Immature natural killer cell (primary cell): ENCODE data around the gene FAM111A. TPM values are rescaled to one million over a fixed set of nuclear protein-coding genes. Genes with fewer than 3 reads are reported as not detected.

Source experiments
- DNase-seq, 3 donors: peaks; one replicate each; pipeline ENCODE4 v3.0.0; 2022; ENCODE audit warnings: mixed read lengths in 1 of 3
- H3K27ac Mint-ChIP-seq, 6 donors: one replicate each; pipeline ENCODE4 v1.8.0; 2020; ENCODE audit warnings: mixed read lengths in 6 of 6, mild to moderate bottlenecking in 5 of 6, inconsistent platforms in 4 of 6, moderate library complexity in 3 of 6
- H3K27me3 Mint-ChIP-seq, 3 donors: one replicate each; pipeline ENCODE4 v1.8.0; 2020 to 2021; ENCODE audit warnings: low read depth in 3 of 3, mild to moderate bottlenecking in 3 of 3, mixed read lengths in 3 of 3, moderate library complexity in 3 of 3, inconsistent platforms in 1 of 3
- H3K36me3 Mint-ChIP-seq, 3 donors: one replicate each; pipeline ENCODE4 v1.8.0; 2020; ENCODE audit warnings: mixed read lengths in 3 of 3, inconsistent platforms in 2 of 3, mild to moderate bottlenecking in 2 of 3
- H3K4me1 Mint-ChIP-seq, 2 donors: one replicate each; pipeline ENCODE4 v1.8.0; 2020; ENCODE audit warnings: inconsistent platforms in 2 of 2, mild to moderate bottlenecking in 2 of 2, mixed read lengths in 2 of 2, moderate library complexity in 1 of 2
- H3K4me3 Mint-ChIP-seq, 5 donors: one replicate each; pipeline ENCODE4 v1.8.0; 2020; ENCODE audit warnings: mild to moderate bottlenecking in 5 of 5, mixed read lengths in 5 of 5, inconsistent platforms in 3 of 5, moderate library complexity in 3 of 5
- H3K9me3 Mint-ChIP-seq, 6 donors: one replicate each; pipeline ENCODE4 v1.8.0; 2020; ENCODE audit warnings: mild to moderate bottlenecking in 6 of 6, mixed read lengths in 6 of 6, inconsistent platforms in 4 of 6, moderate library complexity in 3 of 6
- polyA plus RNA-seq, 3 donors: library from polyadenylated mRNA; unstranded; fragments of 300-500 nt; fragmentation: Illumina TruSeq; gene quantifications; one replicate each; pipeline ENCODE4 v1.2.3, GENCODE V29; 2021

FAM111A gene
- polyA plus RNA-seq, 3 donors from 2014 or later: 28.6 to 41.8 (median 31.2) TPM

DNA sequence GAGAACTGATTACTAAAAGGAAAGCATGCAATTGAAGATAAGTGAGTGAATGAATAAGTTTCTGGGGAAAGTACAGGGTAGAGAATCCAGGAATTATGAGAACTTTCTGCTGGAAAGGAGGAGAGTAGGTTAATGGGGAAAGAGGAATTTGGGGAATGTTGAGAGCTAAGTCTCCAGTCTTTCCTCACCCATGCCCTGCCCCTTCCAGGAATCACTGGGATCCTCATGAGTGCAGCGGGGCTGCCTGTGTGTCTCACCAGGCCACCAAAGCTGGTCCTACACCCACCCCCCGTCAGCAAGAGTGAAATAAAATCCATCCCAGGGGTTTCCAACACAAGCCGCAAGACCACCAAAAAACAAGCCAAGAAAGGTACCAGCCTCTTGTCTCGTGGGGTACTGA lies 46.3 kb downstream of the FAM111A start:
- H3K27ac Mint-ChIP-seq: no peak overlapping the region
- no peaks in the 10 kb centered on the region for H3K4me1 Mint-ChIP-seq
- no peak for DNase-seq
- no peaks in the 10 kb centered on the region for H3K36me3 Mint-ChIP-seq
- no peaks in the 10 kb centered on the region for H3K9me3 Mint-ChIP-seq
- H3K4me3 Mint-ChIP-seq: no peak overlapping the region
- peaks cover 0 to 9% (median 0%) of the 10 kb centered on the region in 3 donors for H3K27me3 Mint-ChIP-seq

DNA sequence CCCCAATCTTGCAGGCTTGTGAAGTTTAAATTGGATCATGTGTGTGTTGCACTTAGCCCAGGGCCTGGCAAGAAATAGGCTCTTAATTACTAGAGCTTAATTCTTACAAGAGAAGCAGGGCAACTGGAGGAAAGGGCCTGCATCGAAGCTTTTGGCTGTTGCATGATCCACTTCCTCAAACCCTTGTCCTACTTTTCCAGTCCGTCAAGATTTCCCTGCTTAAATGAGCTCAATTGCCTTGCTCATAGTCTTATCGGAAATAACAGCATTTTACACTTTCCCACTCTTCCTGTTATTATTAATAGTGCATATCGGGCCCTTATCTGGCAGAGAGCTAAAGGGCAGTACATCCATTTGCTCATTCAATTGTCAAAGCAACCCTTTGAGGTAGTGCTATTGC lies 47.3 kb downstream of the FAM111A start:
- DNase-seq: no peak
- peaks cover 0 to 11% (median 1%) of the 10 kb centered on the region in 3 donors for H3K27me3 Mint-ChIP-seq
- H3K4me1 Mint-ChIP-seq: no peaks in the 10 kb centered on the region
- no peak overlapping the region for H3K4me3 Mint-ChIP-seq
- no peaks in the 10 kb centered on the region for H3K36me3 Mint-ChIP-seq
- H3K9me3 Mint-ChIP-seq: no peaks in the 10 kb centered on the region
- no peak overlapping the region for H3K27ac Mint-ChIP-seq

- no peak for DNase-seq
- H3K9me3 Mint-ChIP-seq: no peaks in the 10 kb centered on the region
- H3K27me3 Mint-ChIP-seq: peaks cover 0 to 9% (median 1%) of the 10 kb centered on the region in 3 donors
- H3K4me1 Mint-ChIP-seq: no peaks in the 10 kb centered on the region
- no peaks in the 10 kb centered on the region for H3K36me3 Mint-ChIP-seq
- no peak overlapping the region for H3K27ac Mint-ChIP-seq
- H3K4me3 Mint-ChIP-seq: no peak overlapping the region
Measured at GRCh38 chr11:59191095-59191494, 48.4 kb downstream of the FAM111A start.

DNA sequence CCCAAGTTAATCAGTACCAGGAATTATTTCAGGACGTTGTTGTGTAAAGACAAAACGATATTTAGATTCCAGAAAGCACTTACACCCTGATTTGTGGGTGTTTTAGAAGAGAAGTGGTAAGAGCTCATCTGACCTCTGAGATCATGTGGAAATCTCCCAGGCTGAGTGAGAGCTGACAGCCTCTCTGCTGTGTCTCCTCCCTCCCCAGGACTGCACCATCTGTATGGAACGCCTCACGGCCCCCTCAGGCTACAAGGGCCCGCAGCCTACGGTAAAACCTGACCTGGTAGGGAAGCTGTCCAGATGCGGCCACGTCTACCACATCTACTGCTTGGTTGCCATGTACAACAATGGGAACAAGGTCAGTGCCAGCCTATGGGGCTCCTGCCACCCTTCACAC lies 49.2 kb downstream of the FAM111A start:
- Mint-ChIP-seq H3K4me3 (no peak overlapping the region), H3K4me1 (no peaks in the 10 kb centered on the region), H3K27ac (no peak overlapping the region), H3K36me3 (no peaks in the 10 kb centered on the region), H3K27me3 (peaks cover 0 to 9% (median 1%) of the 10 kb centered on the region in 3 donors), H3K9me3 (no peaks in the 10 kb centered on the region)
- no peak for DNase-seq

GRCh38 chr11:59192446-59193020 lies 49.9 kb downstream of the FAM111A start:
- no peaks in the 10 kb centered on the region for H3K36me3 Mint-ChIP-seq
- peaks cover 0 to 9% (median 4%) of the 10 kb centered on the region in 3 donors for H3K27me3 Mint-ChIP-seq
- no peak overlapping the region for H3K27ac Mint-ChIP-seq
- H3K4me1 Mint-ChIP-seq: no peaks in the 10 kb centered on the region
- no peak for DNase-seq
- no peaks in the 10 kb centered on the region for H3K9me3 Mint-ChIP-seq
- no peak overlapping the region for H3K4me3 Mint-ChIP-seq

DNA sequence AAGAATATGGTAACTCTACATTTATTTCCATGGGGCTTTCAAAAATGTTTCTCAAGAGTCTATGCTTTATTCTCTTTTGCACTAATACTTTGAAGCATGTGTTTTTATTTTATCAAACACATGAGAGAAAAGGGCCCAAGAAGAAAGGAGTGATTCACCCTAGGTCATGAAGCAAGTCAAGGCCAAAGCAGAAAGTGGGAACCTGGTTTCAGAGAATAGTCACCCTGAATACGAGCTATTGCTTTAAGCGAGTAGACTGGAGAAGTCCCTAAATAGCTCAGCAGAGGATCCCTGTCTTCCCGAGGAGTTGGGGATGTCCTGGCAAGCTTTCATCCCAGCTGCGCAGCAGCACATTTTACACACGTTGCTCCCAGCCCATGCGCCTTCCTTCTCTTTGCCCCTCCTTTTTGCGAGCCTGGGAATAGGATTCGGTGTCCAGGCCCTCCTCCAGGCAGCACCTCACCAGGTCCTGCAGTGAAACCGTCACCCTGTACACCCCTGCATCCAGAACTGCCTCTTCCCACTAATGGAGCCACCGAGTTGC lies 51.0 kb downstream of the FAM111A start:
- peaks cover 0 to 7% (median 5%) of the 10 kb centered on the region in 3 donors for H3K27me3 Mint-ChIP-seq
- no peak for DNase-seq
- no peaks in the 10 kb centered on the region for H3K36me3 Mint-ChIP-seq
- H3K4me1 Mint-ChIP-seq: no peaks in the 10 kb centered on the region
- no peak overlapping the region for H3K4me3 Mint-ChIP-seq
- no peaks in the 10 kb centered on the region for H3K9me3 Mint-ChIP-seq
- H3K27ac Mint-ChIP-seq: no peak overlapping the region

GRCh38 chr11:59195586-59195985 lies 52.9 kb downstream of the FAM111A start:
- no peak overlapping the region for H3K27ac Mint-ChIP-seq
- H3K4me3 Mint-ChIP-seq: no peak overlapping the region
- peaks cover 0 to 5% (median 3%) of the 10 kb centered on the region in 3 donors for H3K27me3 Mint-ChIP-seq
- no peaks in the 10 kb centered on the region for H3K4me1 Mint-ChIP-seq
- H3K36me3 Mint-ChIP-seq: no peaks in the 10 kb centered on the region
- DNase-seq: no peak
- no peaks in the 10 kb centered on the region for H3K9me3 Mint-ChIP-seq

- DNase-seq: no peak
- Mint-ChIP-seq H3K36me3 (no peaks in the 10 kb centered on the region), H3K4me3 (no peak overlapping the region), H3K27me3 (peaks cover 0 to 6% (median 3%) of the 10 kb centered on the region in 3 donors), H3K4me1 (no peaks in the 10 kb centered on the region), H3K9me3 (no peaks in the 10 kb centered on the region), H3K27ac (no peak overlapping the region)
Measured at GRCh38 chr11:59196777-59197176, 54.1 kb downstream of the FAM111A start.

DNA sequence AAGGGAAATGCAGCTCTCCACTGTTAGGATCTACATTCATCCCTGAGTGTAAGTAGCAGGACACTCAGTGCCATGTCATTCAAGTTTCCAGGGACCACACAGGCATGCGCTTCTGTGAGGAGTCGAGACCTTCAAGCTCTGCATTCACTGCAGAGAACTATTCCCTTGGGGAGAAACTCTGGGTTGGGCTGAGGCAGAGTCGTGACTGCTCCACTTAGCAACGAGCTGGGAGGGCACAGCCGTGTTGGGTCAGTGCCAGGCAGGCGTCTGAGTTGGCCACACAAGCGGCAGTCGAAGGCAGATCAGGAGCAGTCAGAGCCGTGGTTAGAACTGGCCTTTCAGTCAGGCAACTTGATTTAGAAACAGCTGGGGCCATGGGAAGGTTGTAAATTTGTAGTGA lies 55.3 kb downstream of the FAM111A start:
- DNase-seq: no peak
- Mint-ChIP-seq H3K36me3 (no peaks in the 10 kb centered on the region), H3K9me3 (no peaks in the 10 kb centered on the region), H3K27ac (no peak overlapping the region), H3K27me3 (peaks cover 0 to 7% (median 3%) of the 10 kb centered on the region in 3 donors), H3K4me3 (no peak overlapping the region), H3K4me1 (no peaks in the 10 kb centered on the region)

DNA sequence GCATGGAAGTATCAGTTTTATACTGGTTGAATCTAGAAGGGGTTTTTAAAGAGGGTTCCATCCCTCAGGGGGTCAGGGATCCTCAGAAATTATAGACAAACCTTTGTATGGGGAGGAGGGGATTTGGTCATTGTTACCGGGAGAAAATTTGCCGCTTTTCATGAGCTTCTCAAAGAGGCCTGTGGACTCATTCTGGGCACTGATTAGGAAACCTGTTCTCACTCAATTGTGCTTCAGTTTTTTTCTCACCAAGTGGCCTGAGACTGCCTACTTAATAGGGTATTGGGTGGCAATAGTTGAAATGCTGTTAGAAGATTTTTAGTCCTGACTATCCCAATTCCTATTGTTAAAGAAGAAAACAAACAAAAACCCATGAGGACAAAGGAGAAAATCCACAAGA lies 56.1 kb downstream of the FAM111A start:
- Mint-ChIP-seq H3K4me3 (no peak overlapping the region), H3K27me3 (peaks cover 0 to 7% (median 3%) of the 10 kb centered on the region in 3 donors), H3K4me1 (no peaks in the 10 kb centered on the region), H3K36me3 (no peaks in the 10 kb centered on the region), H3K27ac (no peak overlapping the region), H3K9me3 (no peaks in the 10 kb centered on the region)
- no peak for DNase-seq

DNA sequence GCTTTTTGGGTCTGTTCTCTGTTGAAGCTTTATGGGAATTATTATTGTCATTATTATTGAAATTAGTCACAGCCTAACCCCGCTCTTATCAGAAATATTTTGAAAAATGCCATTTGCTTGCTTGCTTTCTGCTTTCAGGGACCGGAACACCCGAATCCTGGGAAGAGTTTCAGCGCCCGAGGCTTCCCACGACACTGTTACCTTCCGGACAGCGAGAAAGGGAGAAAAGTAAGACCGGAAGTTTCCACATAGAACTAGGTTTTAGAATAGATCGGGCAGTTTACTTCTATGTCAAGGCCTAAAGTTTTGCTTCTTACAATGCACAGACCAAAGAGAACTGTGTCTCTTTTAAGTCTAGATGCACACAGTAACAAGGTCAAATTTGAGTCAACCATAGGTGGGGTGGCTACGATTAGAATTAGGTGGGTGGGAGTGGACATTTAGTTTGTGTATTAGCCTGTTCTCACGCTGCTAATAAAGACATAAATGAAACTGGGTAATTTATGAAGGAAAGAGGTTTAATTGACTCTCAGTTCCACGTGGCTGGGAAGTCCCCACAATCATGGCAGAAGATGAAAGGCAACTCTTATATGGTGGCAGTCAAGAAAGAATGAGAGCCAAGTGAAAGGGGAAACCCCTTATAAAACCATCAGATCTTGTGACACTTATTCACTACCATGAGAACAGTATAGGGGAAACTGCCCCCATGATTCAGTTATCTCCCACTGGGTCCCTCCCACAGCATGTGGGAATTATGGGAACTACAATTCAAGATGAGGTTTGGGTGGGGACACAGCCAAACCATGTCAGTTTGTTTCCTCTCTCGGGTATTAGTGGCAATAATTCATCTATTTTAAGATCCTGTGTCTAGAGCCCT lies 57.1 kb downstream of the FAM111A start:
- H3K36me3 Mint-ChIP-seq: no peaks in the 10 kb centered on the region
- no peaks in the 10 kb centered on the region for H3K9me3 Mint-ChIP-seq
- no peak overlapping the region for H3K4me3 Mint-ChIP-seq
- no peak for DNase-seq
- no peak overlapping the region for H3K27ac Mint-ChIP-seq
- no peaks in the 10 kb centered on the region for H3K4me1 Mint-ChIP-seq
- peaks cover 0 to 6% (median 0%) of the 10 kb centered on the region in 3 donors for H3K27me3 Mint-ChIP-seq

DNA sequence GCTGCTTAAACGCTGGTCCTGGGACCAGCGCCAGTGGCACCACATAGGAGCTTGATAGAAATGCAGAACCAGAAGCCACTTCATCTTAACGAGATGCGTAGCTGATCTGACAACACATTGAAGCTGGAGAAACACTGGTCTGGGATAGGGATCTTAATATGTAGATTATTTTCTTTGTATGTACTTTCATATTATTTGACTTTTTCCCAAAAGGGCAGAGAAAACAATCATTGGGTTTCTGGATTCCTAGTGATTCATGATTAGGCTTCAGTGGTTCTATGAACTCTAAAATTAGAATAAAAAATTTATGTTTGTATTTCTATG lies 57.7 kb downstream of the FAM111A start:
- Mint-ChIP-seq H3K36me3 (no peaks in the 10 kb centered on the region), H3K27ac (no peak overlapping the region), H3K4me1 (no peaks in the 10 kb centered on the region), H3K9me3 (no peaks in the 10 kb centered on the region), H3K27me3 (peaks cover 0 to 6% (median 0%) of the 10 kb centered on the region in 3 donors), H3K4me3 (no peak overlapping the region)
- DNase-seq: no peak

GRCh38 chr11:59201353-59201752 lies 58.7 kb downstream of the FAM111A start:
- Mint-ChIP-seq H3K4me3 (no peak overlapping the region), H3K27ac (no peak overlapping the region)

More at GRCh38 chr11:59201353-59201752, 58.7 kb downstream of the FAM111A start:
- peaks cover 0 to 6% (median 1%) of the 10 kb centered on the region in 3 donors for H3K27me3 Mint-ChIP-seq
- DNase-seq: no peak
- no peaks in the 10 kb centered on the region for H3K4me1 Mint-ChIP-seq
- no peaks in the 10 kb centered on the region for H3K36me3 Mint-ChIP-seq
- no peaks in the 10 kb centered on the region for H3K9me3 Mint-ChIP-seq
